GM12878 (cell line): ENCODE data around the gene PLCB4. TPM values are rescaled to one million over a fixed set of nuclear protein-coding genes. Genes with fewer than 3 reads are reported as not detected.

Experiments
- ATAC-seq: fragments of 200-7000 bp; cut with Tn5 transposase; 3 replicates; pipeline ENCODE4 v1.9.1; 2020; ENCODE audit warnings: mild to moderate bottlenecking, moderate library complexity
- BruUV-seq: library from RNA; stranded (reverse); fragments of 400-500 nt; replicated peaks from 2 replicates; lab custom pipeline; 2021; lab: Mats Ljungman, UMichigan
- CTCF ChIA-PET: fragments of 300-600 bp; sonication (Branson Sonifier 250); formaldehyde crosslinking; extraction: SDS; loops from one replicate; lab custom pipeline; 2021; ENCODE audit warnings: inconsistent platforms; lab: Yijun Ruan, JAX
- POLR2A ChIA-PET: fragments of 350-600 bp; formaldehyde crosslinking; extraction: SDS; loops from one replicate; lab custom pipeline; 2021; ENCODE audit warnings: inconsistent platforms; lab: Charles Lee
- RAD21 ChIA-PET: fragments of 300-600 bp; sonication (Branson Sonifier 250); formaldehyde crosslinking; loops from one replicate; lab custom pipeline; 2023; ENCODE audit warnings: antibody characterized with exemption; ENCODE audit not compliant: unreplicated experiment; lab: Charles Lee
- SMC1A ChIA-PET: fragments of 300-600 bp; sonication (Branson Sonifier 250); formaldehyde crosslinking; loops from one replicate; lab custom pipeline; 2023; ENCODE audit not compliant: unreplicated experiment, uncharacterized antibody; lab: Charles Lee
- DNase-seq: peaks from one replicate; pipeline ENCODE4 v3.0.0-alpha.2; 2011; ENCODE audit warnings: low read depth, low spot score
- FAIRE-seq: peaks from 3 replicates; lab custom pipeline; 2011; peaks lifted over from hg19 to GRCh38; lab: Jason Lieb, UNC
- H2AFZ ChIP-seq: 2 replicates; pipeline ENCODE4 v1.6.0; 2011; ENCODE audit warnings: low read depth, low read length, control low read depth; ENCODE audit not compliant: control insufficient read depth
- H3K27ac ChIP-seq: 2 replicates; pipeline ENCODE4 v1.5.1; 2011; ENCODE audit warnings: control low read depth; ENCODE audit not compliant: control insufficient read depth, insufficient read depth
- H3K27me3 ChIP-seq, 2 experiments: replicated peaks in 1 of 2; 2 replicates each; pipeline versions ENCODE4 v1.6.0 to v1.6.1; 2011; ENCODE audit warnings: low read length in 1 of 2; ENCODE audit not compliant: control insufficient read depth in 2 of 2, insufficient read depth in 2 of 2
- H3K36me3 ChIP-seq, 2 experiments: 2 replicates each; pipeline ENCODE4 v1.5.1; 2011; ENCODE audit warnings: low read length in 1 of 2; ENCODE audit not compliant: control insufficient read depth in 2 of 2, insufficient read depth in 2 of 2
- H3K4me1 ChIP-seq: 2 replicates; pipeline ENCODE4 v1.6.1; 2011; ENCODE audit warnings: mild to moderate bottlenecking, low read length, moderate library complexity, mixed read lengths; ENCODE audit not compliant: control insufficient read depth, insufficient read depth
- H3K4me2 ChIP-seq: 2 replicates; pipeline ENCODE4 v1.6.0; 2011; ENCODE audit warnings: control low read depth; ENCODE audit not compliant: control insufficient read depth, insufficient read depth
- H3K4me3 ChIP-seq: fragments of 200-600 bp; sonication (generic); 2 replicates; pipeline ENCODE4 v1.5.1; 2016
- H3K79me2 ChIP-seq: 2 replicates; pipeline ENCODE4 v1.6.0; 2011; ENCODE audit warnings: low read length; ENCODE audit not compliant: control insufficient read depth, insufficient read depth
- H3K9ac ChIP-seq: 2 replicates; pipeline ENCODE4 v1.8.0; 2011; ENCODE audit warnings: low read length, control low read depth, mixed read lengths; ENCODE audit not compliant: control insufficient read depth, insufficient read depth
- H3K9me3 ChIP-seq: replicated peaks from 3 replicates; pipeline ENCODE4 v1.5.1; 2011; ENCODE audit warnings: mild to moderate bottlenecking, low read length; ENCODE audit not compliant: control insufficient read depth, insufficient read depth
- H4K20me1 ChIP-seq: 2 replicates; pipeline ENCODE4 v1.6.0; 2011; ENCODE audit not compliant: control insufficient read depth, insufficient read depth
- ASH2L ChIP-seq: fragments of 300-600, 200-600 bp; sonication (generic); IDR thresholded peaks from 2 replicates; pipeline ENCODE4 v1.6.1; 2017; ENCODE audit warnings: low read depth, mild to moderate bottlenecking, borderline replicate concordance
- ATF3 ChIP-seq: IDR thresholded peaks from 2 replicates; pipeline ENCODE4 v1.6.1; 2011; ENCODE audit warnings: low read depth, mild to moderate bottlenecking, low read length, moderate library complexity, borderline replicate concordance; ENCODE audit errors: extremely low read depth
- E2F4 ChIP-seq: IDR thresholded peaks from 2 replicates; pipeline ENCODE4 v1.6.1; 2012; ENCODE audit warnings: low read depth, low read length, improper control_type of control experiment
- FOXK2 ChIP-seq: fragments of 450-650 bp; IDR thresholded peaks from 2 replicates; pipeline ENCODE4 v1.6.1; 2017; ENCODE audit warnings: mild to moderate bottlenecking, moderate library complexity
- MTA3 ChIP-seq: IDR thresholded peaks from 2 replicates; pipeline ENCODE4 v1.6.1; 2012; ENCODE audit warnings: low read length, inconsistent platforms, borderline replicate concordance
- PRDM15 ChIP-seq: fragments of 450-650 bp; formaldehyde crosslinking; IDR thresholded peaks from 2 replicates; pipeline ENCODE4 v1.4.0; 2020; ENCODE audit warnings: mild to moderate bottlenecking, moderate library complexity
- SIN3A ChIP-seq: IDR thresholded peaks from 2 replicates; pipeline ENCODE4 v1.6.1; 2012; ENCODE audit warnings: low read depth, low read length, improper control_type of control experiment
- STAT3 ChIP-seq: IDR thresholded peaks from 2 replicates; pipeline ENCODE4 v1.6.1; 2011; ENCODE audit warnings: low read depth, low read length, improper control_type of control experiment
- USF1 ChIP-seq: IDR thresholded peaks from 2 replicates; pipeline ENCODE4 v1.6.1; 2011; ENCODE audit warnings: borderline replicate concordance, low read depth, mild to moderate bottlenecking, moderate library complexity, mixed read lengths, low read length; ENCODE audit not compliant: insufficient read depth; ENCODE audit errors: extremely low read length
- ZNF217 ChIP-seq: fragments of 450-650 bp; IDR thresholded peaks from 2 replicates; pipeline ENCODE4 v1.6.1; 2017; ENCODE audit warnings: antibody characterized with exemption, mild to moderate bottlenecking
- ZSCAN29 ChIP-seq: fragments of 450-650 bp; IDR thresholded peaks from 2 replicates; pipeline ENCODE4 v1.6.1; 2017; ENCODE audit warnings: mild to moderate bottlenecking, moderate library complexity
- WGBS: methylation state at CpG from one replicate; pipeline ENCODE4 v1.1.6; 2016; ENCODE audit warnings: low lambda C conversion rate; ENCODE audit not compliant: insufficient replicate concordance, insufficient coverage; ENCODE audit errors: missing lambda C conversion rate; 5-methylcytosine and 5-hydroxymethylcytosine counted together
- in situ Hi-C: fragments of 300-500 bp; cut with MboI; formaldehyde crosslinking; loops from 9 replicates; pipeline ENCODE4 v1.14.3; 2018; ENCODE audit warnings: mixed read lengths
- intact Hi-C: fragments of 100-400 bp; cut with micrococcal nuclease; formaldehyde crosslinking; loops from one replicate; pipeline ENCODE4 v1.14.2; 2022; ENCODE audit not compliant: unreplicated experiment
- polyA plus RNA-seq, 11 experiments: library from polyadenylated mRNA; depleted of rRNA in 4 of 11; unstranded in 6 of 11; stranded (reverse) in 5 of 11; fragments of >200 nt; fragmentation: Nextera tagmentation in 4 of 11; fragmentation: Illumina TruSeq in 1 of 11; extraction: Ambion mirVana in 4 of 11; extraction: Trizol in 1 of 11; gene quantifications; 1 replicate in 1 of 11; 2 replicates in 10 of 11; pipeline versions ENCODE4 v1.2.1 to v1.2.3, GENCODE V29; 2011 to 2016; ENCODE audit warnings: inconsistent platforms in 2 of 11, missing spikeins in 2 of 11, low read depth in 1 of 11
- total RNA-seq, 4 experiments: library from RNA; depleted of rRNA in 3 of 4; stranded (reverse); fragments of >200 nt in 3 of 4; fragmentation: Illumina TruSeq in 1 of 4; extraction: Trizol in 1 of 4; gene quantifications; 2 replicates each; pipeline versions ENCODE4 v1.2.1 to v1.2.3, GENCODE V29; 2013 to 2021
- TF ChIP-seq, protein P1 (sequence below): fragments of 450-650 bp; formaldehyde crosslinking; IDR thresholded peaks from 2 replicates; pipeline ENCODE4 v1.5.0; 2022; ENCODE audit warnings: mild to moderate bottlenecking, missing genetic modification characterization
- TF ChIP-seq, protein P2 (sequence below): fragments of 450-650 bp; IDR thresholded peaks from 2 replicates; pipeline ENCODE4 v1.6.1; 2017; ENCODE audit warnings: borderline replicate concordance

The PLCB4 gene
- total and polyA plus RNA-seq, 10 of the 15 experiments (the other 5 are each of a cell fraction or from before 2014, with no cell fraction given), result not detected

DNA sequence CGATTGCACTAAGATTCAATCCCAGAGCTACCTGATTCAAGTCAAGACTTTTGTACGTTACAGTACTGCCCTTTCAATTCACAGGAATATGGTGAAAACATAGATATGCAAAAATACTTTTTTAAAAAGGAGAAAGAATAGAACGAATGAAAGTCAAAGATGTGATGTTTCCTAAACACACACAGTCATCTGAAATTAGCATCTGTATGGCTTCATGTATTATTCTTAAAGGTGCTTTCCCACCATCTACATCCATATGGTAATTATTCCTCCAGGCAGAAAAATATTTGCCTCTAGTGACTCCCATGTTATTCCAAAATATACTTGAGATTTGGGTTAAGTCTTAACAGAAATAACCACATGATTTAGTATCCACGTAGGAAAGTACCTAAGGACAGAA, 330.0 kb downstream of the PLCB4 start:
- Histone ChIP-seq H3K27me3 (no peaks in the 10 kb centered on the region; a peak in 1 of 4 replicates), H3K9me3 (no peaks in the 10 kb centered on the region; the same call in 2 of the 3 replicates), H2AFZ (no peak overlapping the region), H3K4me1 (peaks cover 8% of the 10 kb centered on the region), H3K36me3 (no peaks in the 10 kb centered on the region), H3K4me2 (no peak overlapping the region), H4K20me1 (no peaks in the 10 kb centered on the region), H3K79me2 (no peaks in the 10 kb centered on the region), H3K27ac (no peak overlapping the region), H3K9ac (no peak overlapping the region), H3K4me3 (no peak overlapping the region)
- SMC1A ChIA-PET, result no interaction called here
- BruUV-seq, result no TSS peak
- DNase-seq (no peak), ATAC-seq (no peak), FAIRE-seq (no peak)
- POLR2A ChIA-PET, result no interaction called here
- in situ Hi-C loops (no loop called here), intact Hi-C loops (no loop called here)
- RAD21 ChIA-PET, result no interaction called here
- CTCF ChIA-PET, result interaction anchor here (1.4 kb wide), 1 partner anchor 9 kb away, joined by 6 read pairs; no protein-coding TSS in a partner anchor
- 43% methylated on average over 4 of the region's 4 CpGs for WGBS
- no peak for TF ChIP-seq ZNF217
- TF ChIP-seq FOXK2, result no peak
- TF ChIP-seq, protein P1, sequence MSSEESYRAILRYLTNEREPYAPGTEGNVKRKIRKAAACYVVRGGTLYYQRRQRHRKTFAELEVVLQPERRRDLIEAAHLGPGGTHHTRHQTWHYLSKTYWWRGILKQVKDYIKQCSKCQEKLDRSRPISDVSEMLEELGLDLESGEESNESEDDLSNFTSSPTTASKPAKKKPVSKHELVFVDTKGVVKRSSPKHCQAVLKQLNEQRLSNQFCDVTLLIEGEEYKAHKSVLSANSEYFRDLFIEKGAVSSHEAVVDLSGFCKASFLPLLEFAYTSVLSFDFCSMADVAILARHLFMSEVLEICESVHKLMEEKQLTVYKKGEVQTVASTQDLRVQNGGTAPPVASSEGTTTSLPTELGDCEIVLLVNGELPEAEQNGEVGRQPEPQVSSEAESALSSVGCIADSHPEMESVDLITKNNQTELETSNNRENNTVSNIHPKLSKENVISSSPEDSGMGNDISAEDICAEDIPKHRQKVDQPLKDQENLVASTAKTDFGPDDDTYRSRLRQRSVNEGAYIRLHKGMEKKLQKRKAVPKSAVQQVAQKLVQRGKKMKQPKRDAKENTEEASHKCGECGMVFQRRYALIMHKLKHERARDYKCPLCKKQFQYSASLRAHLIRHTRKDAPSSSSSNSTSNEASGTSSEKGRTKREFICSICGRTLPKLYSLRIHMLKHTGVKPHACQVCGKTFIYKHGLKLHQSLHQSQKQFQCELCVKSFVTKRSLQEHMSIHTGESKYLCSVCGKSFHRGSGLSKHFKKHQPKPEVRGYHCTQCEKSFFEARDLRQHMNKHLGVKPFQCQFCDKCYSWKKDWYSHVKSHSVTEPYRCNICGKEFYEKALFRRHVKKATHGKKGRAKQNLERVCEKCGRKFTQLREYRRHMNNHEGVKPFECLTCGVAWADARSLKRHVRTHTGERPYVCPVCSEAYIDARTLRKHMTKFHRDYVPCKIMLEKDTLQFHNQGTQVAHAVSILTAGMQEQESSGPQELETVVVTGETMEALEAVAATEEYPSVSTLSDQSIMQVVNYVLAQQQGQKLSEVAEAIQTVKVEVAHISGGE (CRISPR knock-in tag), result no peak
- TF ChIP-seq E2F4, result no peak
- TF ChIP-seq PRDM15 (CRISPR knock-in tag), result no peak
- TF ChIP-seq ATF3, result no peak
- TF ChIP-seq, protein P2, sequence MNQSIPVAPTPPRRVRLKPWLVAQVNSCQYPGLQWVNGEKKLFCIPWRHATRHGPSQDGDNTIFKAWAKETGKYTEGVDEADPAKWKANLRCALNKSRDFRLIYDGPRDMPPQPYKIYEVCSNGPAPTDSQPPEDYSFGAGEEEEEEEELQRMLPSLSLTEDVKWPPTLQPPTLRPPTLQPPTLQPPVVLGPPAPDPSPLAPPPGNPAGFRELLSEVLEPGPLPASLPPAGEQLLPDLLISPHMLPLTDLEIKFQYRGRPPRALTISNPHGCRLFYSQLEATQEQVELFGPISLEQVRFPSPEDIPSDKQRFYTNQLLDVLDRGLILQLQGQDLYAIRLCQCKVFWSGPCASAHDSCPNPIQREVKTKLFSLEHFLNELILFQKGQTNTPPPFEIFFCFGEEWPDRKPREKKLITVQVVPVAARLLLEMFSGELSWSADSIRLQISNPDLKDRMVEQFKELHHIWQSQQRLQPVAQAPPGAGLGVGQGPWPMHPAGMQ, result no peak
- no peak for TF ChIP-seq ASH2L
- TF ChIP-seq SIN3A, result no peak
- no peak for TF ChIP-seq USF1
- no peak for TF ChIP-seq ZSCAN29
- no peak for TF ChIP-seq STAT3
- TF ChIP-seq MTA3, result no peak
